H1 (cell line): ENCODE results near the gene DDX23. TPM values are rescaled to one million over a fixed set of nuclear protein-coding genes. Genes with fewer than 3 reads are reported as not detected.

Experiments used
- CTCF ChIA-PET: fragments of 300-600 bp; sonication (Branson Sonifier 250); formaldehyde crosslinking; loops from one replicate; lab custom pipeline; 2021; ENCODE audit not compliant: partially characterized antibody; lab: Charles Lee
- POLR2A ChIA-PET: fragments of 300-600 bp; sonication (Branson Sonifier 250); formaldehyde crosslinking; loops from one replicate; lab custom pipeline; 2021; ENCODE audit warnings: inconsistent platforms; ENCODE audit not compliant: partially characterized antibody; lab: Charles Lee
- DNase-seq, 2 experiments: peaks; one replicate each; pipeline versions ENCODE4 v3.0.0 to v3.0.0-alpha.2; 2010 to 2022; ENCODE audit warnings: low spot score in 2 of 2, low read depth in 1 of 2, mixed read lengths in 1 of 2
- FAIRE-seq: peaks from 2 replicates; lab custom pipeline; 2011; peaks lifted over from hg19 to GRCh38; lab: Jason Lieb, UNC
- H2AFZ ChIP-seq: 2 replicates; pipeline ENCODE4 v1.8.1; 2012; ENCODE audit warnings: low read length, inconsistent platforms
- H2AK5ac ChIP-seq: 2 replicates; pipeline ENCODE4 v1.6.1; 2013; ENCODE audit warnings: low read depth, low read length
- H2BK120ac ChIP-seq: replicated peaks from 2 replicates; pipeline ENCODE3; 2013; ENCODE audit warnings: low read depth, low read length, inconsistent platforms
- H2BK12ac ChIP-seq: 2 replicates; pipeline ENCODE4 v1.6.1; 2013; ENCODE audit warnings: low read depth, low read length
- H2BK15ac ChIP-seq: 2 replicates; pipeline ENCODE4 v1.6.1; 2013; ENCODE audit warnings: low read length
- H2BK20ac ChIP-seq: 2 replicates; pipeline ENCODE4 v1.6.1; 2013; ENCODE audit warnings: low read length
- H2BK5ac ChIP-seq: 2 replicates; pipeline ENCODE4 v1.6.1; 2013; ENCODE audit warnings: low read depth, low read length
- H3K14ac ChIP-seq: 2 replicates; pipeline ENCODE4 v1.6.1; 2013; ENCODE audit warnings: inconsistent platforms; ENCODE audit not compliant: insufficient read length
- H3K18ac ChIP-seq: 2 replicates; pipeline ENCODE4 v1.6.1; 2013; ENCODE audit warnings: low read length; ENCODE audit errors: extremely low read depth
- H3K23ac ChIP-seq: 2 replicates; pipeline ENCODE4 v1.6.1; 2013; ENCODE audit warnings: inconsistent platforms; ENCODE audit not compliant: insufficient read length
- H3K23me2 ChIP-seq: 2 replicates; pipeline ENCODE4 v1.6.1; 2013; ENCODE audit warnings: low read depth, low read length
- H3K27ac ChIP-seq: 2 replicates; pipeline ENCODE4 v1.6.1; 2011; ENCODE audit warnings: low read depth, low read length, inconsistent platforms
- H3K27me3 ChIP-seq, 4 experiments: replicated peaks in 1 of 4; 1 replicate in 1 of 4; 2 replicates in 3 of 4; pipeline versions ENCODE4 v1.6.1 to v1.8.1; 2011 to 2013; ENCODE audit warnings: low read length in 3 of 4, mild to moderate bottlenecking in 3 of 4, inconsistent platforms in 2 of 4, mixed read lengths in 2 of 4, moderate library complexity in 1 of 4; ENCODE audit not compliant: control insufficient read depth in 3 of 4, insufficient read depth in 3 of 4; ENCODE audit errors: extremely low read depth in 1 of 4
- H3K36me3 ChIP-seq, 4 experiments: 2 replicates each; pipeline versions ENCODE4 v1.6.1 to v1.8.1; 2011 to 2013; ENCODE audit warnings: mild to moderate bottlenecking in 4 of 4, low read length in 3 of 4, moderate library complexity in 2 of 4, control low read depth in 1 of 4, inconsistent platforms in 1 of 4; ENCODE audit not compliant: insufficient read depth in 4 of 4, control insufficient read depth in 2 of 4
- H3K4ac ChIP-seq: replicated peaks from 2 replicates; pipeline ENCODE3; 2013; ENCODE audit warnings: low read length, low read depth, mixed read lengths, inconsistent platforms; ENCODE audit not compliant: insufficient read length
- H3K4me1 ChIP-seq, 4 experiments: replicated peaks in 1 of 4; 1 replicate in 1 of 4; 2 replicates in 3 of 4; pipeline versions ENCODE4 v1.6.1 to v1.8.1; 2011 to 2013; ENCODE audit warnings: low read length in 3 of 4, inconsistent platforms in 2 of 4, mixed read lengths in 1 of 4; ENCODE audit not compliant: insufficient read depth in 4 of 4, control insufficient read depth in 3 of 4
- H3K4me2 ChIP-seq, 2 experiments: 2 replicates each; pipeline versions ENCODE4 v1.6.1 to v1.8.1; 2011 to 2013; ENCODE audit warnings: low read depth in 2 of 2, low read length in 2 of 2, control low read depth in 1 of 2, inconsistent platforms in 1 of 2, mild to moderate bottlenecking in 1 of 2; ENCODE audit not compliant: insufficient read depth in 1 of 2
- H3K4me3 ChIP-seq, 4 experiments: fragments of 200-600, 300-600 bp in 1 of 4; sonication (generic), shearing (Covaris generic), sonication (Bioruptor Twin) in 1 of 4; 2 replicates each; pipeline versions ENCODE4 v1.5.1 to v1.8.1; 2011 to 2016; ENCODE audit warnings: low read length in 4 of 4, low read depth in 3 of 4, control low read depth in 2 of 4, inconsistent platforms in 2 of 4, mild to moderate bottlenecking in 2 of 4, mixed read lengths in 1 of 4, moderate library complexity in 1 of 4; ENCODE audit not compliant: insufficient read depth in 2 of 4; ENCODE audit errors: extremely low read depth in 1 of 4
- H3K56ac ChIP-seq: replicated peaks from 2 replicates; pipeline ENCODE3; 2013; ENCODE audit warnings: low read depth, mild to moderate bottlenecking, mixed read lengths, low read length, inconsistent platforms; ENCODE audit not compliant: insufficient read length
- H3K79me1 ChIP-seq: 2 replicates; pipeline ENCODE4 v1.6.1; 2013; ENCODE audit warnings: low read depth, low read length, control low read depth
- H3K79me2 ChIP-seq, 2 experiments: 2 replicates each; pipeline versions ENCODE4 v1.6.1 to v1.8.1; 2012 to 2013; ENCODE audit warnings: low read length in 2 of 2, mild to moderate bottlenecking in 2 of 2, inconsistent platforms in 1 of 2; ENCODE audit not compliant: insufficient read depth in 2 of 2, control insufficient read depth in 1 of 2
- H3K9ac ChIP-seq, 4 experiments: replicated peaks in 1 of 4; 1 replicate in 1 of 4; 2 replicates in 3 of 4; pipeline versions ENCODE4 v1.6.1 to v1.8.1; 2011 to 2013; ENCODE audit warnings: low read depth in 3 of 4, low read length in 3 of 4, control low read depth in 2 of 4, mild to moderate bottlenecking in 2 of 4, moderate library complexity in 2 of 4, inconsistent platforms in 1 of 4; ENCODE audit errors: extremely low read depth in 1 of 4
- H3K9me3 ChIP-seq, 2 experiments: 2 replicates each; pipeline versions ENCODE4 v1.6.1 to v1.8.1; 2012 to 2013; ENCODE audit warnings: mild to moderate bottlenecking in 2 of 2, moderate library complexity in 2 of 2, control low read depth in 1 of 2, inconsistent platforms in 1 of 2, low read depth in 1 of 2, low read length in 1 of 2, mixed read lengths in 1 of 2; ENCODE audit not compliant: insufficient read depth in 2 of 2
- H4K20me1 ChIP-seq, 2 experiments: replicated peaks in 1 of 2; 2 replicates each; pipeline versions ENCODE3 to v1.8.1; 2011 to 2013; ENCODE audit warnings: inconsistent platforms in 2 of 2, low read length in 2 of 2, mild to moderate bottlenecking in 1 of 2; ENCODE audit not compliant: insufficient read depth in 2 of 2, control insufficient read depth in 1 of 2
- H4K5ac ChIP-seq: 2 replicates; pipeline ENCODE4 v1.6.1; 2013; ENCODE audit warnings: low read length, low read depth, mixed read lengths, inconsistent platforms; ENCODE audit not compliant: insufficient read length
- H4K8ac ChIP-seq: 2 replicates; pipeline ENCODE4 v1.8.0; 2013; ENCODE audit warnings: mild to moderate bottlenecking, moderate library complexity, low read length, inconsistent platforms; ENCODE audit not compliant: insufficient read depth; ENCODE audit errors: extremely low read depth
- H4K91ac ChIP-seq: replicated peaks from 2 replicates; pipeline ENCODE3; 2013; ENCODE audit warnings: low read length, mixed read lengths, inconsistent platforms; ENCODE audit not compliant: insufficient read length
- CEBPB ChIP-seq: IDR thresholded peaks from 2 replicates; pipeline ENCODE4 v1.6.1; 2012; ENCODE audit warnings: low read depth, low read length
- CREB1 ChIP-seq: IDR thresholded peaks from 2 replicates; pipeline ENCODE4 v1.6.1; 2012; ENCODE audit warnings: inconsistent platforms
- GTF2F1 ChIP-seq: IDR thresholded peaks from 2 replicates; pipeline ENCODE4 v1.6.1; 2012; ENCODE audit warnings: low read depth, low read length, improper control_type of control experiment, borderline replicate concordance
- KDM1A ChIP-seq: fragments of 200-600, 300-600 bp; sonication (generic); IDR thresholded peaks from 2 replicates; pipeline ENCODE4 v1.7.1; 2016; ENCODE audit warnings: mild to moderate bottlenecking, low read length, borderline replicate concordance
- NRF1 ChIP-seq: IDR thresholded peaks from 2 replicates; pipeline ENCODE4 v1.6.1; 2011; ENCODE audit warnings: mild to moderate bottlenecking, low read depth, low read length, improper control_type of control experiment
- RAD21 ChIP-seq, 2 experiments: IDR thresholded peaks in 1 of 2; conservative IDR thresholded peaks in 1 of 2; 2 replicates each; pipeline ENCODE4 v1.6.1; 2011; ENCODE audit warnings: low read depth in 2 of 2, low read length in 2 of 2, improper control_type of control experiment in 1 of 2, inconsistent platforms in 1 of 2, mild to moderate bottlenecking in 1 of 2, moderate library complexity in 1 of 2
- TEAD4 ChIP-seq: IDR thresholded peaks from 2 replicates; pipeline ENCODE4 v1.6.1; 2012; ENCODE audit warnings: low read depth, low read length, inconsistent platforms, mixed read lengths
- WGBS, 2 experiments: shearing (Covaris generic) in 1 of 2; methylation state at CpG; one replicate each; pipeline versions ENCODE4 v1.1.6 to v1.1.7; 2013 to 2015; ENCODE audit warnings: low lambda C conversion rate in 2 of 2, mixed read lengths in 2 of 2, inconsistent platforms in 1 of 2, low coverage in 1 of 2, missing lambda C conversion rate in 1 of 2; ENCODE audit not compliant: insufficient replicate concordance in 2 of 2, insufficient coverage in 1 of 2, insufficient read length in 1 of 2; ENCODE audit errors: extremely low coverage in 1 of 2, missing lambda C conversion rate in 1 of 2; 5-methylcytosine and 5-hydroxymethylcytosine counted together
- polyA plus RNA-seq, 7 experiments: library from polyadenylated mRNA; depleted of rRNA in 3 of 7; stranded (reverse) in 5 of 7; unstranded in 2 of 7; fragments of >200 nt in 5 of 7; fragments of 200-250 nt in 2 of 7; gene quantifications; 1 replicate in 5 of 7; 2 replicates in 1 of 7; 4 replicates in 1 of 7; pipeline versions ENCODE4 v1.2.1 to v1.2.3, GENCODE V29; 2011 to 2013; ENCODE audit warnings: missing spikeins in 2 of 7, mixed read lengths in 2 of 7
- total RNA-seq: library from RNA; stranded (reverse); fragmentation: NEBNext Ultra II Directional; extraction: Animal tissue kit (Norgen Biotek cat#: 25700); gene quantifications from 2 replicates; pipeline ENCODE4 v1.2.1, GENCODE V29; 2021
- TF ChIP-seq, protein P1 (sequence below), 3 experiments: IDR thresholded peaks; 1 replicate in 2 of 3; 2 replicates in 1 of 3; pipeline versions ENCODE4 v1.5.1 to v1.6.1; 2011; ENCODE audit warnings: low read length in 3 of 3, mild to moderate bottlenecking in 3 of 3, inconsistent platforms in 2 of 3, low read depth in 1 of 3, moderate library complexity in 1 of 3; ENCODE audit not compliant: insufficient read depth in 1 of 3; ENCODE audit errors: control extremely low read depth in 1 of 3

The DDX23 gene
- total and polyA plus RNA-seq, 2 of the 8 experiments (the other 6 are each of a cell fraction or from before 2014, with no cell fraction given) = 43.5 to 107 TPM

- H2AFZ ChIP-seq = peak overlapping the region; percentile 87; the same call in 1 of the 2 replicates
- no peaks in the 10 kb centered on the region for H3K79me1 ChIP-seq
- no peaks in the 10 kb centered on the region for H3K9me3 ChIP-seq
- CTCF ChIA-PET = interaction anchor here (0.5 to 11.1 kb wide), 39 partner anchors 10 to 640 kb away, joined by 3 to 205 read pairs (median 4); no protein-coding TSS in a partner anchor
- H3K23ac ChIP-seq = no peak overlapping the region
- no peak overlapping the region for H2BK15ac ChIP-seq
- FAIRE-seq (peak; percentile 93), DNase-seq (peak in 1 of 2 experiments; percentile 90)
- no peaks in the 10 kb centered on the region for H3K36me3 ChIP-seq
- H3K4me3 ChIP-seq = no peak overlapping the region
- H3K4me2 ChIP-seq = 0 out of 4 replicates have a peak overlapping the region, but pooled peaks of 1 of the 2 experiments have one; percentile 7
- H3K27ac ChIP-seq = no peak overlapping the region
- H4K20me1 ChIP-seq = no peaks in the 10 kb centered on the region
- POLR2A ChIA-PET = interaction anchor here (0.7 to 2.1 kb wide), 6 partner anchors 17 to 113 kb away, joined by 3 to 4 read pairs (median 3); partner anchors contain the start of gene KANSL2
- no peak overlapping the region for H3K4ac ChIP-seq
- H3K9ac ChIP-seq = no peak overlapping the region
- H2BK5ac ChIP-seq = no peak overlapping the region
- no peak overlapping the region for H2AK5ac ChIP-seq
- no peak overlapping the region for H3K56ac ChIP-seq
- no peaks in the 10 kb centered on the region for H3K79me2 ChIP-seq
- H3K23me2 ChIP-seq = no peaks in the 10 kb centered on the region
- H3K18ac ChIP-seq = 0 out of 2 replicates have a peak overlapping the region, but pooled peaks have one; percentile 26
- no peaks in the 10 kb centered on the region for H3K4me1 ChIP-seq
- H2BK12ac ChIP-seq = no peak overlapping the region; the same call in 1 of the 2 replicates
- 27% methylated on average over 12 of the region's 12 CpGs; no CpG with 5 or more reads in 1 of the 2 experiments for WGBS, 2 experiments
- no peak overlapping the region for H4K5ac ChIP-seq
- no peak overlapping the region for H2BK20ac ChIP-seq
- no peak overlapping the region for H2BK120ac ChIP-seq
- H3K14ac ChIP-seq = no peak overlapping the region
- H4K8ac ChIP-seq = no peak overlapping the region
- H3K27me3 ChIP-seq = no peaks in the 10 kb centered on the region
- no peak overlapping the region for H4K91ac ChIP-seq
- no peak for TF ChIP-seq NRF1
- peak; percentile 42; the same call in 1 of the 2 replicates for TF ChIP-seq TEAD4
- no peak for TF ChIP-seq GTF2F1
- peak; percentile 23; the same call in 1 of the 2 replicates for TF ChIP-seq KDM1A
- peak; percentile 47; the same call in 1 of the 2 replicates for TF ChIP-seq CEBPB
- TF ChIP-seq CREB1 = peak; percentile 18; the same call in 1 of the 2 replicates
- peak; percentile 99 to 100 for TF ChIP-seq RAD21 (IDR thresholded peaks at IDR 0.05 in 1 of 2, conservative IDR thresholded peaks at IDR 0.05 in 1 of 2; ENCODE audit: low read depth in 2 of 2, low read length in 2 of 2)
- TF ChIP-seq, protein P1, sequence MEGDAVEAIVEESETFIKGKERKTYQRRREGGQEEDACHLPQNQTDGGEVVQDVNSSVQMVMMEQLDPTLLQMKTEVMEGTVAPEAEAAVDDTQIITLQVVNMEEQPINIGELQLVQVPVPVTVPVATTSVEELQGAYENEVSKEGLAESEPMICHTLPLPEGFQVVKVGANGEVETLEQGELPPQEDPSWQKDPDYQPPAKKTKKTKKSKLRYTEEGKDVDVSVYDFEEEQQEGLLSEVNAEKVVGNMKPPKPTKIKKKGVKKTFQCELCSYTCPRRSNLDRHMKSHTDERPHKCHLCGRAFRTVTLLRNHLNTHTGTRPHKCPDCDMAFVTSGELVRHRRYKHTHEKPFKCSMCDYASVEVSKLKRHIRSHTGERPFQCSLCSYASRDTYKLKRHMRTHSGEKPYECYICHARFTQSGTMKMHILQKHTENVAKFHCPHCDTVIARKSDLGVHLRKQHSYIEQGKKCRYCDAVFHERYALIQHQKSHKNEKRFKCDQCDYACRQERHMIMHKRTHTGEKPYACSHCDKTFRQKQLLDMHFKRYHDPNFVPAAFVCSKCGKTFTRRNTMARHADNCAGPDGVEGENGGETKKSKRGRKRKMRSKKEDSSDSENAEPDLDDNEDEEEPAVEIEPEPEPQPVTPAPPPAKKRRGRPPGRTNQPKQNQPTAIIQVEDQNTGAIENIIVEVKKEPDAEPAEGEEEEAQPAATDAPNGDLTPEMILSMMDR (IDR thresholded peaks at IDR 0.05; ENCODE audit: control extremely low read depth in 1 of 3, insufficient read depth in 1 of 3, low read depth in 1 of 3, low read length in 3 of 3) = peak; percentile 70 to 99 (median 95)
Observed at GRCh38 chr12:48795550-48796455, 56.2 kb downstream of the DDX23 start.
